Measurements from ENCODE around the gene LRBA. TPM values are rescaled to one million over a fixed set of nuclear protein-coding genes. Genes with fewer than 3 reads are reported as not detected.

Gene LRBA
- total and polyA plus RNA-seq, 2 of the 4 experiments (the other 2 are of a cell fraction) = 10.2 to 51.6 TPM

DNA sequence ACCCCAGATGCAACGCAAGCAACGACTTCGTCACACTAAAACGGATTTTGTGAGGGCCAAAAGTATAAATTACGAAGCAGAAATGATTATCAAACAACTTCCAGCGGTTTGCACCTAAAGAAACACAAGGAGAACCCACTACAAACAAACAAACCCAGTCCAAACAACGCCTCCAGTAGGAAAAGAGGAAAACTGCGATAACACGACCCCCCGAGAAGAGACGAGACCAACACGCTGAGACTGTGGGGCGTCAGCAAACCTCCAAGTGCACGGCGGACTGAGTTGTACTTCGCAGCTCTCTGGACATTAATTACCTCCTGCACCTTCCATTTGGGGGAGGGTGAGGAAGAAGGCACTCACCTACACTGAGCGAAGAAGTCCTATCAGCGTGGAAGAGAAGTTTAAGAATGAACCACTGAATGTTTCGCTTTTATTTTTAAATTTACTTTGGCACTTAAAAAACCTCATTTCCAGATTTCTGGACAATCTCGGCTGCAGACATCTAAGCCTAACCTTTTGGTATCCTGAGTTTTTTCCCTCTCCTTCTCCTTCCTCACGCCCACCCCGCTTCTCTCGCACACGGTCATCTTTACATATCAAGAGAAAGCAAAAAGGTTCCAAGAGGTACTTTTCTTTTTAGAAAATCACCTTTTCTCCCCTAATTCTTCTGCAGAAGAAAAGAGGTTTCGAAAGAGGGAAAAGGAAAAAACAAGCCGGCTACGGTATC is 432.8 kb downstream of the LRBA start, which contains the start of gene MAB21L2:
Gene MAB21L2 (plus strand): TSS at position 6 of the 727 bp plus-strand sequence. CDS start 879 bp downstream, outside the sequence.
- peak within 1 kb of the TSS; percentile 88 for H3K18ac ChIP-seq (ENCODE audit: low read depth, low read length)
- H3K14ac ChIP-seq (replicated peaks; ENCODE audit: low read depth, low read length) = peak within 1 kb of the TSS; percentile 79
- H3K4me3 ChIP-seq (ENCODE audit: insufficient read depth, low read depth, low read length) = peak within 1 kb of the TSS; percentile 78
- H2BK20ac ChIP-seq (ENCODE audit: low read depth, low read length) = peak within 1 kb of the TSS; percentile 3; the same call in 1 of the 2 replicates
- no peaks in the 10 kb centered on the region for H3K27me3 ChIP-seq (ENCODE audit: control insufficient read depth, insufficient read depth, low read length)
- H3K9me1 ChIP-seq (ENCODE audit: insufficient read depth, low read length) = peaks cover 2% of the 10 kb centered on the region; the same call in 1 of the 2 replicates
- peak within 1 kb of the TSS; percentile 66; the same call in 1 of the 3 replicates for H2BK15ac ChIP-seq (ENCODE audit: low read depth, low read length)
- in situ Hi-C loops (cut with MboI; ENCODE audit: low sequenced_read_pairs) = loop anchor here (10.0 kb wide), 1 partner anchor 578 kb away; no protein-coding TSS in a partner anchor
- peak within 1 kb of the TSS; percentile 41; the same call in 1 of the 2 replicates for H2AK5ac ChIP-seq (ENCODE audit: low read depth, low read length)
- H2BK120ac ChIP-seq (ENCODE audit: low read depth, low read length) = peak within 1 kb of the TSS; percentile 77
- peak within 1 kb of the TSS; percentile 64 for H3K9ac ChIP-seq (ENCODE audit: low read depth, low read length)
- peak within 1 kb of the TSS; percentile 99 for H3K23ac ChIP-seq (ENCODE audit: low read depth, low read length)
- ChIA-PET CTCF (interaction anchor here (1.5 kb wide), 1 partner anchor 11 kb away, joined by 5 read pairs; no protein-coding TSS in a partner anchor), POLR2A (ENCODE audit: unreplicated experiment) (no interaction called here)
- peak within 1 kb of the TSS; percentile 94 for H3K27ac ChIP-seq (ENCODE audit: insufficient read depth, low read length)
- peak within 1 kb of the TSS; percentile 66 for H4K91ac ChIP-seq (ENCODE audit: insufficient read depth, low read depth, low read length)
- H3K79me1 ChIP-seq (ENCODE audit: low read depth in 1 of 2, low read length in 2 of 2) = peaks cover 0 to 13% of the 10 kb centered on the region in 2 experiments; a peak in 2 of 4 replicates
- TF ChIP-seq BHLHE40 (IDR thresholded peaks at IDR 0.05; ENCODE audit: low read depth, low read length) = no peak
- TF ChIP-seq RCOR1 (IDR thresholded peaks at IDR 0.05; ENCODE audit: insufficient replicate concordance, low read length) = no peak
- TF ChIP-seq CEBPB (IDR thresholded peaks at IDR 0.05; ENCODE audit: low read depth, low read length) = no peak
- TF ChIP-seq, protein P1, sequence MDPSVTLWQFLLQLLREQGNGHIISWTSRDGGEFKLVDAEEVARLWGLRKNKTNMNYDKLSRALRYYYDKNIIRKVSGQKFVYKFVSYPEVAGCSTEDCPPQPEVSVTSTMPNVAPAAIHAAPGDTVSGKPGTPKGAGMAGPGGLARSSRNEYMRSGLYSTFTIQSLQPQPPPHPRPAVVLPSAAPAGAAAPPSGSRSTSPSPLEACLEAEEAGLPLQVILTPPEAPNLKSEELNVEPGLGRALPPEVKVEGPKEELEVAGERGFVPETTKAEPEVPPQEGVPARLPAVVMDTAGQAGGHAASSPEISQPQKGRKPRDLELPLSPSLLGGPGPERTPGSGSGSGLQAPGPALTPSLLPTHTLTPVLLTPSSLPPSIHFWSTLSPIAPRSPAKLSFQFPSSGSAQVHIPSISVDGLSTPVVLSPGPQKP (IDR thresholded peaks at IDR 0.05; ENCODE audit: borderline replicate concordance, low read depth, low read length) = no peak
- TF ChIP-seq MAFK (IDR thresholded peaks at IDR 0.05; ENCODE audit: low read depth, low read length) = no peak
- TF ChIP-seq NFE2L2 (IDR thresholded peaks at IDR 0.05; ENCODE audit: low read depth, low read length) = no peak
- TF ChIP-seq, protein P2, sequence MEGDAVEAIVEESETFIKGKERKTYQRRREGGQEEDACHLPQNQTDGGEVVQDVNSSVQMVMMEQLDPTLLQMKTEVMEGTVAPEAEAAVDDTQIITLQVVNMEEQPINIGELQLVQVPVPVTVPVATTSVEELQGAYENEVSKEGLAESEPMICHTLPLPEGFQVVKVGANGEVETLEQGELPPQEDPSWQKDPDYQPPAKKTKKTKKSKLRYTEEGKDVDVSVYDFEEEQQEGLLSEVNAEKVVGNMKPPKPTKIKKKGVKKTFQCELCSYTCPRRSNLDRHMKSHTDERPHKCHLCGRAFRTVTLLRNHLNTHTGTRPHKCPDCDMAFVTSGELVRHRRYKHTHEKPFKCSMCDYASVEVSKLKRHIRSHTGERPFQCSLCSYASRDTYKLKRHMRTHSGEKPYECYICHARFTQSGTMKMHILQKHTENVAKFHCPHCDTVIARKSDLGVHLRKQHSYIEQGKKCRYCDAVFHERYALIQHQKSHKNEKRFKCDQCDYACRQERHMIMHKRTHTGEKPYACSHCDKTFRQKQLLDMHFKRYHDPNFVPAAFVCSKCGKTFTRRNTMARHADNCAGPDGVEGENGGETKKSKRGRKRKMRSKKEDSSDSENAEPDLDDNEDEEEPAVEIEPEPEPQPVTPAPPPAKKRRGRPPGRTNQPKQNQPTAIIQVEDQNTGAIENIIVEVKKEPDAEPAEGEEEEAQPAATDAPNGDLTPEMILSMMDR (conservative IDR thresholded peaks at IDR 0.05; ENCODE audit: low read depth, low read length) = no peak
- TF ChIP-seq, protein P3, sequence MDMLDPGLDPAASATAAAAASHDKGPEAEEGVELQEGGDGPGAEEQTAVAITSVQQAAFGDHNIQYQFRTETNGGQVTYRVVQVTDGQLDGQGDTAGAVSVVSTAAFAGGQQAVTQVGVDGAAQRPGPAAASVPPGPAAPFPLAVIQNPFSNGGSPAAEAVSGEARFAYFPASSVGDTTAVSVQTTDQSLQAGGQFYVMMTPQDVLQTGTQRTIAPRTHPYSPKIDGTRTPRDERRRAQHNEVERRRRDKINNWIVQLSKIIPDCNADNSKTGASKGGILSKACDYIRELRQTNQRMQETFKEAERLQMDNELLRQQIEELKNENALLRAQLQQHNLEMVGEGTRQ (IDR thresholded peaks at IDR 0.05; ENCODE audit: low read depth, low read length) = no peak
- dilution Hi-C loops (cut with HindIII; ENCODE audit: low sequenced_read_pairs, unreplicated experiment) = no loop called here
- intact Hi-C loops (cut with micrococcal nuclease) = loop anchor here (2.0 to 5.0 kb wide), 5 partner anchors 195 to 585 kb away; no protein-coding TSS in a partner anchor
- 0% methylated on average over 2 of the region's 27 CpGs; no CpG with 5 or more reads in 1 of the 2 experiments for WGBS, 2 experiments (ENCODE audit: extremely low coverage in 2 of 2, insufficient read length in 1 of 2)
- BruUV-seq (replicated peaks) = TSS peak; percentile 61
- H3K56ac ChIP-seq (ENCODE audit: extremely low read depth, insufficient read depth, low read length) = peak within 1 kb of the TSS; percentile 52
- peak within 1 kb of the TSS; percentile 59 for H3K4ac ChIP-seq (ENCODE audit: low read depth, low read length)
- H3K4me2 ChIP-seq (ENCODE audit: low read depth, low read length) = peak within 1 kb of the TSS; percentile 77
- 0 out of 2 replicates have a peak, but pooled peaks cover 2% of the 10 kb centered on the region for H3K4me1 ChIP-seq (ENCODE audit: control insufficient read depth, insufficient read depth, low read length)
- no peaks in the 10 kb centered on the region for H4K20me1 ChIP-seq (ENCODE audit: insufficient read depth, low read length)
- H4K5ac ChIP-seq (ENCODE audit: low read depth, low read length) = peak within 1 kb of the TSS; percentile 82
- peak within 1 kb of the TSS; percentile 62 for H2BK5ac ChIP-seq (ENCODE audit: low read depth, low read length, poor library complexity, severe bottlenecking)
- DNase-seq (peak; percentile 46), ATAC-seq (ENCODE audit: low read depth) (no peak)
- peak within 1 kb of the TSS; percentile 95 for H2AFZ ChIP-seq (replicated peaks; ENCODE audit: low read length, poor library complexity)
- H3K36me3 ChIP-seq (ENCODE audit: control insufficient read depth, insufficient read depth, low read length) = no peaks in the 10 kb centered on the region
- H2AK9ac ChIP-seq (replicated peaks; ENCODE audit: low read depth, low read length, poor library complexity) = peak within 1 kb of the TSS; percentile 18
- peak within 1 kb of the TSS; percentile 44 to 78; a peak in 2 of 4 replicates for H4K8ac ChIP-seq (ENCODE audit: low read depth in 2 of 2, low read length in 2 of 2)
- no peaks in the 10 kb centered on the region for H3K9me3 ChIP-seq (ENCODE audit: control insufficient read depth, insufficient read depth, low read length)
